Nephron (organoid): ENCODE measurements around the gene SNUPN.
A peak's percentile ranks its signal among the peaks of the same experiment; 100 is the strongest.

ENCODE experiments used
- H3K27ac Mint-ChIP-seq, 3 experiments: 2 replicates each; pipeline ENCODE4 v1.8.0; 2020; ENCODE audit warnings: mixed read lengths in 3 of 3, mild to moderate bottlenecking in 2 of 3, moderate library complexity in 1 of 3
- H3K27me3 Mint-ChIP-seq: 2 replicates; pipeline ENCODE4 v1.8.0; 2021; ENCODE audit warnings: low read depth, mild to moderate bottlenecking, moderate library complexity, mixed read lengths
- H3K36me3 Mint-ChIP-seq: 2 replicates; pipeline ENCODE4 v1.8.0; 2020; ENCODE audit warnings: low read depth, mixed read lengths
- H3K4me1 Mint-ChIP-seq: 2 replicates; pipeline ENCODE4 v1.8.0; 2020; ENCODE audit warnings: mixed read lengths
- H3K4me3 Mint-ChIP-seq, 3 experiments: 2 replicates each; pipeline ENCODE4 v1.8.0; 2020; ENCODE audit warnings: mild to moderate bottlenecking in 3 of 3, mixed read lengths in 3 of 3, moderate library complexity in 2 of 3
- H3K9me3 Mint-ChIP-seq: 2 replicates; pipeline ENCODE4 v1.8.0; 2020; ENCODE audit warnings: mixed read lengths
- CTCF ChIP-seq, 3 experiments: fragments of 200-600 bp; sonication (generic); IDR thresholded peaks; one replicate each; pipeline ENCODE4 v1.5.0; 2021; ENCODE audit warnings: antibody characterized with exemption in 3 of 3; ENCODE audit not compliant: unreplicated experiment in 3 of 3

Gene SNUPN

GRCh38 chr15:75656331-75656730 lies 30.8 kb upstream of the SNUPN start:
- H3K27ac Mint-ChIP-seq, result peak overlapping the region in 1 of 3 experiments; percentile 3
- peaks cover 27% of the 10 kb centered on the region for H3K36me3 Mint-ChIP-seq
- no peak overlapping the region for H3K4me3 Mint-ChIP-seq
- no peak for TF ChIP-seq CTCF (IDR thresholded peaks at IDR 0.05; ENCODE audit: unreplicated experiment in 3 of 3)
- no peaks in the 10 kb centered on the region for H3K9me3 Mint-ChIP-seq
- no peaks in the 10 kb centered on the region for H3K27me3 Mint-ChIP-seq
- H3K4me1 Mint-ChIP-seq, result peaks cover 29% of the 10 kb centered on the region

GRCh38 chr15:75655931-75656330 lies 30.4 kb upstream of the SNUPN start:
- no peaks in the 10 kb centered on the region for H3K27me3 Mint-ChIP-seq
- H3K9me3 Mint-ChIP-seq, result no peaks in the 10 kb centered on the region
- H3K4me3 Mint-ChIP-seq, result no peak overlapping the region
- peaks cover 31% of the 10 kb centered on the region for H3K36me3 Mint-ChIP-seq
- no peak for TF ChIP-seq CTCF (IDR thresholded peaks at IDR 0.05; ENCODE audit: unreplicated experiment in 3 of 3)
- H3K4me1 Mint-ChIP-seq, result peaks cover 31% of the 10 kb centered on the region
- peak overlapping the region in 1 of 3 experiments; percentile 3 for H3K27ac Mint-ChIP-seq

GRCh38 chr15:75654201-75654907 lies 28.8 kb upstream of the SNUPN start:
- peaks cover 39% of the 10 kb centered on the region for H3K36me3 Mint-ChIP-seq
- H3K27ac Mint-ChIP-seq, result no peak overlapping the region
- peaks cover 42% of the 10 kb centered on the region for H3K4me1 Mint-ChIP-seq
- no peaks in the 10 kb centered on the region for H3K27me3 Mint-ChIP-seq
- H3K4me3 Mint-ChIP-seq, result peak overlapping the region in 1 of 3 experiments; percentile 8
- H3K9me3 Mint-ChIP-seq, result no peaks in the 10 kb centered on the region
- TF ChIP-seq CTCF (IDR thresholded peaks at IDR 0.05; ENCODE audit: unreplicated experiment in 3 of 3), result no peak

GRCh38 chr15:75653347-75653913 lies 27.9 kb upstream of the SNUPN start:
- H3K4me3 Mint-ChIP-seq, result peak overlapping the region in 2 of 3 experiments; percentile 7 to 96
- H3K4me1 Mint-ChIP-seq, result peaks cover 51% of the 10 kb centered on the region
- H3K27ac Mint-ChIP-seq, result peak overlapping the region in 1 of 3 experiments; percentile 37
- peaks cover 39% of the 10 kb centered on the region for H3K36me3 Mint-ChIP-seq
- no peaks in the 10 kb centered on the region for H3K27me3 Mint-ChIP-seq
- no peaks in the 10 kb centered on the region for H3K9me3 Mint-ChIP-seq
- no peak for TF ChIP-seq CTCF (IDR thresholded peaks at IDR 0.05; ENCODE audit: unreplicated experiment in 3 of 3)

- Mint-ChIP-seq H3K4me1 (peaks cover 54% of the 10 kb centered on the region), H3K27ac (peak overlapping the region in 2 of 3 experiments; percentile 30 to 51), H3K9me3 (no peaks in the 10 kb centered on the region), H3K27me3 (no peaks in the 10 kb centered on the region), H3K36me3 (peaks cover 28% of the 10 kb centered on the region), H3K4me3 (peak overlapping the region; percentile 74 to 96 (median 75))
- TF ChIP-seq CTCF (IDR thresholded peaks at IDR 0.05; ENCODE audit: unreplicated experiment in 3 of 3), result no peak
These were observed 26.5 kb upstream of the SNUPN start for GRCh38 chr15:75651810-75652543.
